Measurements from ENCODE around the gene ANTKMT.

ANTKMT gene

DNA sequence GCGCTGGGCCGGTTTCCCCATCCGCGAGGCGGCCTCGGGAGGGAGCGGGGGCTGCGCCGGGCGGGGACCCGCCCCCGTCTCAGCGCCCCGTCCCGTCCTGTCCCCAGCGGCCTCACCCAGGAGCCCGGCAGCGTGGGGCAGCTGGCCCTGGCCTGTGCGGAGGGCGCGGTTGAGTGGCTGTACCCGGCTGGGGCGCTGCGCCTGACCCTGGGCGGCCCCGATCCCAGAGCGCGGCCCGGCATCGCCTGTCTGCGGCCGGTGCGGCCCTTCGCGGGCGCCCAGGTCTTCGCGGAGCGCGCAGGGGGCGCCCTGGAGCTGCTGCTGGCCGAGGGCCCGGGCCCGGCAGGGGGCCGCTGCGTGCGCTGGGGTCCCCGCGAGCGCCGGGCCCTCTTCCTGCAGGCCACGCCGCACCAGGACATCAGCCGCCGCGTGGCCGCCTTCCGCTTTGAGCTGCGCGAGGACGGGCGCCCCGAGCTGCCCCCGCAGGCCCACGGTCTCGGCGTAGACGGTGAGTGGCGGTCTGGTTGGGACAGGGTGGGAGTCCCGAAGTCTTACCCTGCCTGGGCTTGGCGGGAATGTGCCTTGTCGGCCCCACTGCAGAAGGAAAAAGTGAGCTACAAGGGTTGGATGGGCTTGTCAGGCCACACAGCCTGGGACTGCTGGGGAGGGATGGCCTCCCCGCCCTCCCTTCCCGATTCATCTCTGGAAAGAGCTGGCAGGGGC, 5.3 kb upstream of the ANTKMT start:
- peak; percentile 29 for DNase-seq

DNA sequence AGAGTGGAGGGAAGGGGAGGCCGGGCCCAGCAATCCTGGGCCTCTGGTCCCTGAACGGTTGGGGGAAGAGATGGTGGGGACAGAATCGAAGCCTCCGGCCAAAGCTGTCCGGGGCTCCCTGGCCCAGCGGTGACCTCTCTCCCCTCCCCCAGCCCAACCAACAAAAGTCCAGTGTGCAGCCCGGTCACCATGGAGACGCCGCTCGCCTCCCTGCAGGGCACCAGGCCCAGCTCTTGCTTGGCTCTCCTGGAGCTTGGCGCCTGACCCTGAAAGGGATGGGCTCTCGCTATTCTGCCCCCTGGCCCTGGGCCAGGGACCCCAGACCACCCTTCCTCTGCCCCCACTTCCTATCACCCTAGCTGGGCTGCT, 4.8 kb upstream of the ANTKMT start:
- no peak for DNase-seq

DNA sequence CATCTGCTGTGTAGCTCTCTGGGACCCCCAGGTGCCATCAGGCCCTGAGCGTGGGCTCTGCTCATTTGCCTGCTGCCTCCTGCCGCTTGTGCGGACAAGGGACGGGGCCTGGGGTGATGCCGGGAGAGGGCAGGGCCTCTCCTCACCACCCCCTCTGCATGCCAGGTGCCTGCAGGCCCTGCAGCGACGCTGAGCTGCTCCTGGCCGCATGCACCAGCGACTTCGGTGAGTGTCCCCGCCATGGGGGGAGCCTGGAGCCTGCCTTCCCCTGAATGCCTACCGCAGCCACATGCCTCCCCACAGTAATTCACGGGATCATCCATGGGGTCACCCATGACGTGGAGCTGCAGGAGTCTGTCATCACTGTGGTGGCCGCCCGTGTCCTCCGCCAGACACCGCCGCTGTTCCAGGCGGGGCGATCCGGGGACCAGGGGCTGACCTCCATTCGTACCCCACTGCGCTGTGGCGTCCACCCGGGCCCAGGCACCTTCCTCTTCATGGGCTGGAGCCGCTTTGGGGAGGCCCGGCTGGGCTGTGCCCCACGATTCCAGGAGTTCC, 4.1 kb upstream of the ANTKMT start:
- DNase-seq, result no peak

DNA sequence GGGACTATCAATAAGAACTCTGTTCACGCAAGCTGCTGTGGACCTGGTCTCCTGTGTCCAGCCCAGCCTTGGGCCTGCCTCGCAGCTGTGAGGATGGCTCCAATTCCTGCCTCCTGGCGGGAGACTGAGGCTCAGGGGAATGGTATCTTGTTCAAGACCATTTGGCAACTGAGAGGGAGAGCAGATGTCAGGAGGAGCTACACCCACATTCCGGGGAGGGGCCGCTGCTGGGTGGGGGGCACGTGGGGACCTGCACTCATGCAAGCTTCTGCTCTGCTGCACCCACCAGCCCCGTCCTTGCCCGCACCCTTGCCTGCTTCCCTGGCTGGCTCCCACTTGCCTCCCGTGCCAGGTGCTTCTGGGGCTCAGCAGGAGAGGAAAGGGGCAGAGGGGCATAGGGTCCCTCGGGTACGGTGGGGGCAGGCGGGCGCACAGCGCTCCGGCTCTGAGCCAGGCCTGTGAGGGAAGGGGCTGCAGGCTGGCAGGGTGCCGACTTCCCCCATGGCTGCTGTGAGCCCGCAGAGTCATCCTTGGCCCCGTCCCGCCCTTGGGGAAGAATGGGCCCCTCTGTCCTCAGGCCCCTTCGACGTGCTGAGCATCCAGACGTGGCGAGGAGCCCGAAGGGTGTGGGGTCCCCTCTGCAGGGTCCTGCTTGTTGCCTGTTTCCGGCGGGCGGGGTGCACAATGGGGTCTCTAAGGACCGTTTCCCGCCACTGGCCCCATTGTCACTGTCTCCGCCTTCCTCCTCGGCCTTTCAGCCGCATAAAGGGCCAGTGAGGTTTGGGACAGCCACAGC, 3.3 kb upstream of the ANTKMT start:
- no peak for DNase-seq

DNA sequence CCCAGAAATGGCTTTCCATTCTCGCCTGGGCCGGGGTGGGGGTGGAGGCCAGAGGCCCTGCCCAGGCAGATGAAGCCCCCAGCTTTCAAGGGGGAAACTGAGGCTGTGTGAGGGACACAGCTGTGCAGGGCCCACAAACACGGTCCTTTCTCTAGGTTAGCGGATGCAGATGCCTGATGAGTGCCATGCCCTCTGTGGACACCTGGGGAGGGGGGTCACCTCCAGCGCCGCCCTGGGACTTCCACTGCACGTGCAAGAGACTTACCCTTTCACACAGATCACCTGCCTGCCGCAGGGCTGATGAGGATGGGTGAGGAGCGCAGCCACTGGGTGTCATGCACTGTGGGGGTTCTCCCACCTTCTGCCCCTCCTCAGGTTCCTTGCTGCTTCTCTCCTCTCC, 2.6 kb upstream of the ANTKMT start:
- no peak for DNase-seq

DNA sequence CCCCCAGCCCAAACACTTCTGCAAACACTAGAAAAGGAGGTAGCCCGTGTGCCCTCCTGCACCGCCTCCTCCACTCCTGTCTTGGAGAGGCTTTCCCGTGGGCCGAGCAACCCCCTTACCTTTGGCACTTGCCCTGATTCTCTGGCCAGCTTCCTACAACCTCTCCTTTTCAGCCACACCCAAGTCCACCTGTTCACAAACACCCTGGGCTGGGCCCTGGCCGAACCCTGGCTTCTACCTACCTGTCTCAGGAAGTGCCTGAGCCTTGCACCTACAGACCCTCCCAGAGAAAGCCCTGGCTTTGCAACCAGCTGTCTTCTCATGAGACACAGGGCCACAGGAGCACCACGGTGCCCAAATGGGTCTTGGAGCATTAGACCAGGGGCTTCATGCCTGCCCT, 2.0 kb upstream of the ANTKMT start:
- DNase-seq, result no peak

DNA sequence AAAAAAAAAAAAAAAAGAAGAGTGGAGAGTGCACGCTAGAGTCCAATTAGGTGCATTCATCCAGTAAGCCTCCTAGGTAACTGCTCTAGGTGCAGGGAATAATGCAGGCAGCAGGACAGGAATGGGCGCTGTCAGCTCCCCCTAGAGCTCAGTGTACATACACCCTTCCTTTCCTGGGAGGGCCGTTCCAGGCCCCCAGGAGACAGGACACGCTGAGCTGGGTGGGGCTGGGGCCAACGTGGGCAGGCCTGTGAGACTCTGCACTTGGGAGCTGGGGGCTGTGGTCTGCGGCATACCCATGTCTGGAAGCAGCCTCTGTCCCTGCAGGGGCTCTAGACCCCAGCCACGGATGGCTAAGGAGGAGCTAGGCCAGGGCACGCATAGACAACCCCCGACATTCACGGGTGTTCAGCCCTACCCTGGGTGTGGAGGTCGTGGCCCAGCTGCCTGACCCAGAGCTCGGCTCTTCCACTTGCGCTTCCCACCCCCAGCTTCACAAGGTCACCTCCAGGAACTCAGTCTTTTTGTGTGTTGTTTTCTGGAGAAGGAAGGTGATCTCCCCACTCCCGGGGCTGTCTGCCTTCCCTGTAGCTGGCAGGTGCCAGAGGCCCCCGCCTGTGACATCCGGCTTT, 1.0 kb upstream of the ANTKMT start:
- DNase-seq, result no peak

DNA sequence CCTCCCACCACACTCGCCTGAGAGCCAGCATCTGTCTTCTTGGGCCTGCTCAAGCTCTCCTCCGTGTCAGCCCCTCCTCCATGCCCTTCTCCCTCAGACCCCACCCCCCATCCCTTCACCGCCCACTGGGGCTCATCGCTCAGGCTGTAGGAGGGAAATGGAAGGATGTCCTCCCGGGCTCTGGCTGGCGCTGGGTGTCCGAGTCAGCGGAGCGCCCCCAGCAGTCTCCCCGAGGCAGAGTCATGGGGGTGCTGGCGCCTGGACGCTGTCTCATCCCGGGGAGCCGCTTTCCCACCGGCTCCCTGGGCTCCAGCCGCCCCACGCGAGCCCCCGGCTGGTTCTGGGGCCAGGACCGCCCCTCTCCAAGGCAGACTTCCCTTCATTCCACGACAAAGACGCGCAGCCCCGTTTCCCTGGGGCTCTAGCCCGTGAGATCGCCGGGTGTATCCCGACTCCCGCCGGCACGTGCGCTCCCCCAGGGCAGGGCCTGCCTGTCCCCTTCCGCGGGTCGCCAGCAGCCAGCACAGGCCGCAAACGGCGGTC, 428 bp upstream of the ANTKMT start:
- DNase-seq, result peak; percentile 73

DNA sequence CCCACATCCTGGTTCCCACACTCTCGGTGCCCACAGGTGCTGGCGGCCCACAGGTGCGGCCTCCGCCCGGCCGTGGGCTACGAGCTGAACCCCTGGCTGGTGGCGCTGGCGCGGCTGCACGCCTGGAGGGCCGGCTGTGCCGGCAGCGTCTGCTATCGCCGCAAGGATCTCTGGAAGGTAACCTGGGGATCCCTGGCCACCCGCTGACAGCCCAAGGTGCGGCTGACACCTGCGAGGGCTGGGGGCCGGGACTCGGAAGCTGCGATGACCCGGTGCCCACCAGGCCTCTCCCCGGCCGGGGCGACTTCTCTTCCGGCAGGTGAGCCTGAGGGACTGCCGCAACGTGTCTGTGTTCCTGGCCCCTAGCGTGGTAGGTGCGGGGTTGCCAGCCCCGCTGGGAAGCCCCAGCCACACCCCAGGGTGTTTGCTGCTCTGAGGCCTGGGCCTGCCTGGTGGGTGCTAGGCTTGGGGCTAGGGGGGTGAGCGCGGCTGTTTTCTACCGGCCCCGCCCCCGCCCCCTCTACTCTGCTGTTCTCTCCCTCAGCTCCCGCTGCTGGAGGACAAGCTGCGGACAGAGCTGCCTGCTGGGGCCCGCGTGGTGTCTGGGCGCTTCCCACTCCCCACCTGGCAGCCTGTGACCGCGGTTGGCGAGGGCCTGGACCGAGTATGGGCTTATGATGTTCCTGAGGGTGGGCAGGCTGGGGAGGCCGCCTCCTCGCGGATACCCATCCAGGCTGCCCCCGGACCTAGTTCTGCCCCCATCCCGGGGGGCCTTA, 1.0 kb downstream of the ANTKMT start:
- DNase-seq, result no peak

DNA sequence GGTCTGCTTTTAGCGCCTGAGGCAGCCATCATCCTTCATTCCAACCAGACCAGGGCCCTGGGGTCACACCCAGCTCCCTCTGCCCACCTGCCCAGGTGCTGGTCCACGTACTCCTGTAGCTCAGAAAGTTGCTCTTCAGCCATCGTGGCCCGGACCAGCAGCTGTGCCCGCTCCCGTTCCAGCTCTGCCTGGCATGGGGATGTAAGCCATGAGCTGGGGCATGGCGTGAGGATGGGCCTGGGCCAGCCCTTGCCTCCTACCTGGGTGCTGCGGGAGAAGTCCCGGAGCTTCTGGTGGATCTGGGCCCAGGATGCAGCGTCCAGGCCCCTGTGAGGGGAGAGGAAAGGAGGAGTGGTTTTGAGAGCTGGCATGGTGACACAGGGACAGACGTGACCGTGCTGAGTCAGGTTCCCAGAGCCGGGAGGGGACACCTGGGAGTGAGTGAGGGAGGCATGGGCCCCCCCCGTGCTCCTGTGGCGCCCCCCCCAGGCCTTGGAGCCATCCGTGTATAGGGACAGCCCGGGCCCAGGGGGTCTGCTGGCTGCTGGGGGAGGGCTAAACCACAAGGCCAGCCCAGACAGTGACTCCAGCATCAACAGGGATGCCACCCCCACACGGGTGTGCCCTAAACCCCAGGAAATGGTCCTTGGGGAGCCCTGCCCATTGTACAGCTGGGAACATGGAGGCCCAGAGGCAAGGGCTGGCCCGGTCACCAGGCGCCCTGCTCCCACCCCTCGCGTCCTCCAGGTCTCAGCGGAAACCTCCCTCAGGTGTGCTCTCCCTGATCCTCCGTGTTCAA, 2.1 kb downstream of the ANTKMT start:
- DNase-seq, result no peak

DNA sequence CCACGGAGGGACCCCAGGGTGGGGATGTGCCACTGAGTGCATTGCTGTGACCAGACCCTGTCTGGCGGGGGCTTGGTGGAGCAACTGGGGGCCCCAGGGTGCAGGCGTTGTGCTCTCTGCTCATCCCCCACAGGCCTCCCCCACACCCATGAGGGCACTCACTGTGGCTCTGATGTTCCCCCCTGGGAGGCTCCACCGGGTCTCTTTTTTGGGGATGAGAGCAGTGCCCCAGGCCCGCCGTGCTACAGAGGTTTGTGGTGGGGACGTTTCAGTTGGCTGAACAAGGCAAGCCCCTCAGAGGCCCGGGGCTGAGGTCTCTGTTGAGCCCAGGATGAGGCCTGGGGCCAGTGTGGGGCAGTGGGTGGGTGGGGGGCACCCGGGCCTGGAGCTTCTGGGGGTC, 2.7 kb downstream of the ANTKMT start:
- DNase-seq, result no peak

DNA sequence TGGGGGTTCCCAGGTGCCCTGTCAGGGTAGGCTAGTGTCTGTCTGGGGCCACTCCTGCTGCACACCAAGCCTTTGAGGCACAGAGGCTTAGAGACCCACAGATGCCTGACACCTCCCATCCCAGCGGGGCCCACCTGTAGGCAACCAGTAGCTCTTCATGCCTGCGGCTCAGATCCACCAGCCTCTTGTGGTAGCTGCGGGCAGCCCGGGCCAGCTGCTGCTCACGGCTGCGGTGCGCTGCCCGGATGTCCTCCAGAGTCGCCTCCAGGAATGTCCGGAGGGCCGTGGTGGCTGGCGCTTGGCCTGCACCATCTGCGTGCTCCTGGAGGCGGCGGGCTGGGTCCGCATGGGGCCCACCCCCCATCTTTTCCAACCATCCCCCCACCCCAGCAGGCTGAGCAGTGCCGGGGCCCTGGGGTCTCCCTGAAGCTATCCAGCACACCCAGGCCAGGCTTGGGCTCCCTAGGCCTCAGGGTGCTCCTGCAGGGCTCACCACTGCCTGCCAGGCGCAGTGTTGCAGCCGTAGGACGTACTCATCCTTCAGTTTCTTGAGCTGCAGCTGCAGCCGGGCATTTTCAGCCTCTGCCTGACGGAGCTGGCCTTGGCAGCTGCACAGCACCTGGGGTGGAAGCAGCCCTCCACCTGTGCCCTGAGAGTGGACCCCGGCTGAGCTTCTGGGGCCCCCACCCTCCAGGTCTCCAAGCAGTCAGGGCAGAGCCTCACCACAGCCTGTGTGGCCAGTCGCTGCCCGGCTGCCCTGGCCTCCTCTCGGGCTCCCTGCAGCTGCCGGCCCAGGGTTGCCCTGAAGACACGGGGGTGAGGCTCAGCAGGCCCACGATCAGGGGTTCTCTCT, 3.5 kb downstream of the ANTKMT start:
- DNase-seq, result no peak

DNA sequence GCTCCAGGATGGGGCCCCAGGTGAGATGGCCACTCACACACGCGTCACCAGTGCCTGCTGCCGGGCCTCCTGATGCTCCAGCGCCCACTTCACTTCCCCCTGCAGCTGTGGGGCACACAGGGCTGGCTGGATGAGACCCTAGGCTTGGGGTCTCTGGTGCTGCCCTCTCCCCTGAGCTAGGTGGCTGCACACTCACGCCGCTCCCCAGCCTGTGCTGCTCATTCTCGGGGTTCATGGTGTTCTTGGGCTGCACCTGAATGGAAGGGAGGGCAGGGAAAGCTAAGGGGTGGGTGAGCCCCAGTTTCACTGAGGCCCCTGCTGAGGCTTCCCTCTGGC, 4.1 kb downstream of the ANTKMT start:
- DNase-seq, result no peak

DNA sequence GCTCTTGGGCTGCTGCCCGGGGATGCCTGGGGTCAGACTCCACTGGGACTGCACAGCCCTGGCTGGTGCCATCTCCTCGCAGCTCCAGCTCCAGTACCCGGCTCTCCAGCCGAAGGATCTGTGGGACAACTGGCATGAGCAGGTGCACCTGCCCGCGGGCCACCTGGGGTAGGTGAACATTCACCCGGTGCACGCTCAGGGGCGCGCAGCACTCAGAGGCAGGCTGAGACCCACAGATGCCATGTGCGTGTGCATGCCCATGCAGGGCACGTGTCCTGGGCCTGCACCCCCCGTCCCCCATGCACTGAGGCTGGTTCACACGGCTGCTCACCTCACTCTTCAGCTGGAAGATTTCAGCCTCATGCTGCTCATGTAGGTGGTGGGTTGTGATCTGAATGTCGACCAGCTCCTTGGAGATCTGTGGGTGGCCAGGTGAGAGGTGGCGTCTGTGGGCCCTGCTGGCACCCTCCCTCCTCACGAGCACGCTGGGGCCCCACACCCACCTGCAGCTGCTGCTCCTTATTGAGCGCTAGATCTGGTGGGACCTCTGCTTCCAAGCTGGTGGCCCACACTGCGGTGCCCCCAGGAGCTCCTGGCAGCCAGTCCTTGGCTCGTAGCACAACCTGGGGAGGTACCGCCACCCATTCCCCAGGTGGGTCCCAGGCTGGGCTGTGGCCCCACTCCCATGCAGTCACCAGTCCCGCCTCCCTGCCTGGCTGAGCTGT, 4.7 kb downstream of the ANTKMT start:
- no peak for DNase-seq

DNA sequence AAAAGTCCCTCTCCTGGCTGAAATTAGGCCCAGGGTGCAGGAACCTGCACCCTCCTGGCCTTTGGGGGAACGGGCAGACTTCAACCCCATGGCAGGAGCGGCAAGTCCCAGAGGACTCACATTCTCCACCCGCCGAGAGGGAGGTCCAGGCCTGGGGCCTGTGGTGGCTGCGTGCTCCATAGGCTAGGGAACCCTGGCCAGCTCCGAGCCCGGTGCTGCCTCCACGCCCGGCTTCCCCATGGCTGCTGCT, 5.2 kb downstream of the ANTKMT start:
- DNase-seq, result no peak

DNA sequence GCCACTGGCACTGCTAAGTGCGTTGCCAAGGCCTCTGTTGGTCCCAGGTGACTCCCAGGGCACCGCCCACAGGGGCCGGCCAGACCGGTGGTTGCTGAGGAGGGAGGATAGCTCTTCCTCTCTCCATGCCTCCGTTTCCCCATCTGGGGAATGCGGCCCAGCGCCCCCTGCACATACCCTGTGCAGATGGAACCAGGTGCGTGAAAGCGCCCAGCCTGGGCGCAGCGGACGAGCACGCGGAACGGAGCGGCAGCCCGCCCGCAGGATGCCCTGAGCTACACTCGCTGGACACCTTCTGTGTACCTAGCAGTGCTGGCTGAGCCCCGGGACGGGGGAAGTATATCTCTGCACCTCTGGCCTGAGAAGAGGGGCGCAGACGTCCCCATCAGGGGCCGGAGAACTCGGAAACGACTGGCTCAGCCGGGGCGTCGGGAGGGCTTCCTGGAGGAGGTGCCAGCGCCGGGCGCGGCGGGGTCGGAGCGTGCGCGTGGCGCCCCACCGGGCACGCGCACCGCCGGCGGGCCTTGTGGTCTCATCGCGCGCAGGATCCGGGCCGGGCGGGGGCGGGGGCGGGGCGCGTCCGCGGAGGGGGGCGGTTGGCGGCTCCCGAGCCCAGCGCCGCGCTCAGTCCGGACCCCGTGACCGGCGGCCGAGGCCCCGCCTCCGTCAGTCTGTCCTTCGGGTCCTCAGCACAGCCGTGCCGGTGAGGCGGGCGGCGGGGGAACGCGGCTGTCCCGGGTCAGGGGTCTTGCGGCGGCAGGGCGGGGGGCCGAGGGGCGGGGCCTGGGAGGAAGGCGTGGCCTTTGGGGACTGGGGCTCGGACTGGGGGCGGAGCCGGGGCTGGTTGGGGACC, 5.7 kb downstream of the ANTKMT start, which contains the start of the genes CCDC78 and HAGHL:
Gene CCDC78 (minus strand): TSS at position 6 of the 853 bp plus-strand sequence. CDS start 76 bp downstream, outside the sequence.
Gene HAGHL (plus strand): TSS at position 669 of the 853 bp plus-strand sequence. CDS start 404 bp downstream, outside the sequence.
- no peak for DNase-seq

DNA sequence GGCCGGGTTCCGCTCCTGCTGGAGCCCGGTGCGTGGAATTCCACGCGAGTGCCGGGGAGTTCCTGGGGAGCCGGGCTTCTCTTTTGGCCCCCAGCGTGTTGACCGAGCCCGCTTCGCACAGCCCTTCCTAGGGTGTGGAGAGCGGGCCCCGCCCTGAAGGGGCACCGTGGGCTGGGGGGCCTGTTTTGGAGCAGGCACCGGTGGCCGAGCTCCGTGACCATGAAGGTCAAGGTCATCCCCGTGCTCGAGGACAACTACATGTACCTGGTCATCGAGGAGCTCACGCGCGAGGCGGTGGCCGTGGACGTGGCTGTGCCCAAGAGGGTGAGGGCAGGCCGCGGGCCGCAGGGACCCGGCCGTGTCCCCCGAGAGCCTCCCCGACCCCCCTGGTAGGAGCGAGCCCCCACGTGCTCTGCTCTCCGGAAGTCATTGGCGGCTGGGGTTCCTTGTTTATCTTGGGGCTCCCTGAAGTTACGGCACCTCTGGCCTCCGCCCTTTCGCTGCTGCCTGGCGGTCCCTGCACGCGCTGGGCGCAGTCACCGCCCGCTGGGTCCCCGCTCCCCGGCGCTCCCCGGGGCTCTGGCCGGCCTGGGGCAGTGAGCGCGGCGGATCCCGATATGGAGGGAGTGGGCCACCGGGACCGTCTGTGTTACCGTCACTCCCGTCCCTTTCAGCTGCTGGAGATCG, 6.5 kb downstream of the ANTKMT start:
- DNase-seq, result no peak

DNA sequence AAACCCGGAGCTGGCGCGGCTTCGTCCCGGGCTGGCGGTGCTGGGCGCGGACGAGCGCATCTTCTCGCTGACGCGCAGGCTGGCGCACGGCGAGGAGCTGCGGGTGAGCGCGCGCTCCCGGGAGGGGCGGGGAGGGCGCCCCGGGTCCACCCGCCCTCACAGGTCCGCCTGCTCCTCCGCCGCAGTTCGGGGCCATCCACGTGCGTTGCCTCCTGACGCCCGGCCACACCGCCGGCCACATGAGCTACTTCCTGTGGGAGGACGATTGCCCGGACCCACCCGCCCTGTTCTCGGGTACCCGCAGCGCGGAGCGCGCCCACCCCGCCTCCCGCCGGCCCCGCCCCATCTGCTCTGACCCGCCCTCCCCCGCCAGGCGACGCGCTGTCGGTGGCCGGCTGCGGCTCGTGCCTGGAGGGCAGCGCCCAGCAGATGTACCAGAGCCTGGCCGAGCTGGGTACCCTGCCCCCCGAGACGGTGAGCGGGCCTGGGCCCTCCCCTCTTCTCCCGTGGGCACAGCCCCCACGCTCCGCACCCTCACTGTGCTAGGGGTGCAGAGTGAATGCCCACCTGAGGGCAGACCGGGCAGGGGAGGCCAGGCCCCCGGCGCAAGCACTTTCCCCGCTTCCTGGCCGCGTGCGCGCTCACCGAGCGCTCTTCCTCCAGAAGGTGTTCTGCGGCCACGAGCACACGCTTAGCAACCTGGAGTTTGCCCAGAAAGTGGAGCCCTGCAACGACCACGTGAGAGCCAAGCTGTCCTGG, 7.4 kb downstream of the ANTKMT start:
- DNase-seq, result peak; percentile 66
